SK-N-SH (cell line): ENCODE results near the gene SETD4.

Experiments
- ELF1 ChIP-seq: IDR thresholded peaks from 2 replicates; pipeline ENCODE4 v1.4.0; 2012
- GABPA ChIP-seq: IDR thresholded peaks from 2 replicates; pipeline ENCODE4 v1.4.0; 2012; ENCODE audit warnings: low read depth, mild to moderate bottlenecking
- MXI1 ChIP-seq: IDR thresholded peaks from 2 replicates; pipeline ENCODE4 v1.6.1; 2012; ENCODE audit warnings: mild to moderate bottlenecking, low read depth, low read length, improper control_type of control experiment
- RAD21 ChIP-seq: IDR thresholded peaks from 2 replicates; pipeline ENCODE4 v1.6.1; 2012; ENCODE audit warnings: mild to moderate bottlenecking, low read length
- SIN3A ChIP-seq: IDR thresholded peaks from 2 replicates; pipeline ENCODE4 v1.6.1; 2012; ENCODE audit warnings: low read depth, mild to moderate bottlenecking, low read length, moderate library complexity, borderline replicate concordance
- TCF12 ChIP-seq: IDR thresholded peaks from 2 replicates; pipeline ENCODE4 v1.4.0; 2012
- YY1 ChIP-seq: IDR thresholded peaks from 2 replicates; pipeline ENCODE4 v1.4.0; 2012; ENCODE audit warnings: low read depth, mild to moderate bottlenecking
- TF ChIP-seq, protein P1 (sequence below): IDR thresholded peaks from 2 replicates; pipeline ENCODE4 v1.4.0; 2012; ENCODE audit warnings: low read depth, borderline replicate concordance
- TF ChIP-seq, protein P2 (sequence below): IDR thresholded peaks from 2 replicates; pipeline ENCODE4 v1.6.1; 2012; ENCODE audit warnings: mild to moderate bottlenecking, low read depth, low read length, moderate library complexity
- TF ChIP-seq, protein P3 (sequence below): fragments of 200-600 bp; sonication (generic); IDR thresholded peaks from 2 replicates; pipeline ENCODE4 v1.6.1; 2017; ENCODE audit warnings: antibody characterized with exemption, mild to moderate bottlenecking, moderate library complexity

DNA sequence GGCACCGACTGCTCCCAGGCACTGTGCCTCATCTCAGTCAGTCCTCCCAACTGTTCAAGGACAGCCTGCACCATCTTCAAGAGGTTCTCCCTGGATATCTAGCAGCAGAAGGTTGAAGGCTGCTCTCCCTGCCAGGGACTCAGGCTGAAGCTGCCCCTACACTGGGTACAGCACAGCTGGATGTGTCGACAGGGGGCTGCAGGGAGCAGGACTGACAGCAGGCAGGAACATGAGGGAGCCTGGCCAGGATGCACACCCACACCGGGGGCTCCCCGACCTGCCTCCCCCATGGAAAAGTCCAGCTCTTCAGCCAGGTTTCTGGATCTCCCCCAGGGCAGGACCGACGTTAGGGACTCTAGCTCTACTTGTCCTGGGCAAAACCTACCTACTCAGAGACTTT, 20.5 kb downstream of the SETD4 start:
- TF ChIP-seq, protein P1, sequence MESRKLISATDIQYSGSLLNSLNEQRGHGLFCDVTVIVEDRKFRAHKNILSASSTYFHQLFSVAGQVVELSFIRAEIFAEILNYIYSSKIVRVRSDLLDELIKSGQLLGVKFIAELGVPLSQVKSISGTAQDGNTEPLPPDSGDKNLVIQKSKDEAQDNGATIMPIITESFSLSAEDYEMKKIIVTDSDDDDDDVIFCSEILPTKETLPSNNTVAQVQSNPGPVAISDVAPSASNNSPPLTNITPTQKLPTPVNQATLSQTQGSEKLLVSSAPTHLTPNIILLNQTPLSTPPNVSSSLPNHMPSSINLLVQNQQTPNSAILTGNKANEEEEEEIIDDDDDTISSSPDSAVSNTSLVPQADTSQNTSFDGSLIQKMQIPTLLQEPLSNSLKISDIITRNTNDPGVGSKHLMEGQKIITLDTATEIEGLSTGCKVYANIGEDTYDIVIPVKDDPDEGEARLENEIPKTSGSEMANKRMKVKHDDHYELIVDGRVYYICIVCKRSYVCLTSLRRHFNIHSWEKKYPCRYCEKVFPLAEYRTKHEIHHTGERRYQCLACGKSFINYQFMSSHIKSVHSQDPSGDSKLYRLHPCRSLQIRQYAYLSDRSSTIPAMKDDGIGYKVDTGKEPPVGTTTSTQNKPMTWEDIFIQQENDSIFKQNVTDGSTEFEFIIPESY = no peak
- TF ChIP-seq, protein P2, sequence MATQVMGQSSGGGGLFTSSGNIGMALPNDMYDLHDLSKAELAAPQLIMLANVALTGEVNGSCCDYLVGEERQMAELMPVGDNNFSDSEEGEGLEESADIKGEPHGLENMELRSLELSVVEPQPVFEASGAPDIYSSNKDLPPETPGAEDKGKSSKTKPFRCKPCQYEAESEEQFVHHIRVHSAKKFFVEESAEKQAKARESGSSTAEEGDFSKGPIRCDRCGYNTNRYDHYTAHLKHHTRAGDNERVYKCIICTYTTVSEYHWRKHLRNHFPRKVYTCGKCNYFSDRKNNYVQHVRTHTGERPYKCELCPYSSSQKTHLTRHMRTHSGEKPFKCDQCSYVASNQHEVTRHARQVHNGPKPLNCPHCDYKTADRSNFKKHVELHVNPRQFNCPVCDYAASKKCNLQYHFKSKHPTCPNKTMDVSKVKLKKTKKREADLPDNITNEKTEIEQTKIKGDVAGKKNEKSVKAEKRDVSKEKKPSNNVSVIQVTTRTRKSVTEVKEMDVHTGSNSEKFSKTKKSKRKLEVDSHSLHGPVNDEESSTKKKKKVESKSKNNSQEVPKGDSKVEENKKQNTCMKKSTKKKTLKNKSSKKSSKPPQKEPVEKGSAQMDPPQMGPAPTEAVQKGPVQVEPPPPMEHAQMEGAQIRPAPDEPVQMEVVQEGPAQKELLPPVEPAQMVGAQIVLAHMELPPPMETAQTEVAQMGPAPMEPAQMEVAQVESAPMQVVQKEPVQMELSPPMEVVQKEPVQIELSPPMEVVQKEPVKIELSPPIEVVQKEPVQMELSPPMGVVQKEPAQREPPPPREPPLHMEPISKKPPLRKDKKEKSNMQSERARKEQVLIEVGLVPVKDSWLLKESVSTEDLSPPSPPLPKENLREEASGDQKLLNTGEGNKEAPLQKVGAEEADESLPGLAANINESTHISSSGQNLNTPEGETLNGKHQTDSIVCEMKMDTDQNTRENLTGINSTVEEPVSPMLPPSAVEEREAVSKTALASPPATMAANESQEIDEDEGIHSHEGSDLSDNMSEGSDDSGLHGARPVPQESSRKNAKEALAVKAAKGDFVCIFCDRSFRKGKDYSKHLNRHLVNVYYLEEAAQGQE = no peak
- TF ChIP-seq, protein P3, sequence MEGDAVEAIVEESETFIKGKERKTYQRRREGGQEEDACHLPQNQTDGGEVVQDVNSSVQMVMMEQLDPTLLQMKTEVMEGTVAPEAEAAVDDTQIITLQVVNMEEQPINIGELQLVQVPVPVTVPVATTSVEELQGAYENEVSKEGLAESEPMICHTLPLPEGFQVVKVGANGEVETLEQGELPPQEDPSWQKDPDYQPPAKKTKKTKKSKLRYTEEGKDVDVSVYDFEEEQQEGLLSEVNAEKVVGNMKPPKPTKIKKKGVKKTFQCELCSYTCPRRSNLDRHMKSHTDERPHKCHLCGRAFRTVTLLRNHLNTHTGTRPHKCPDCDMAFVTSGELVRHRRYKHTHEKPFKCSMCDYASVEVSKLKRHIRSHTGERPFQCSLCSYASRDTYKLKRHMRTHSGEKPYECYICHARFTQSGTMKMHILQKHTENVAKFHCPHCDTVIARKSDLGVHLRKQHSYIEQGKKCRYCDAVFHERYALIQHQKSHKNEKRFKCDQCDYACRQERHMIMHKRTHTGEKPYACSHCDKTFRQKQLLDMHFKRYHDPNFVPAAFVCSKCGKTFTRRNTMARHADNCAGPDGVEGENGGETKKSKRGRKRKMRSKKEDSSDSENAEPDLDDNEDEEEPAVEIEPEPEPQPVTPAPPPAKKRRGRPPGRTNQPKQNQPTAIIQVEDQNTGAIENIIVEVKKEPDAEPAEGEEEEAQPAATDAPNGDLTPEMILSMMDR = no peak
- TF ChIP-seq MXI1 (no peak), ELF1 (no peak), YY1 (no peak), GABPA (no peak), TCF12 (no peak), SIN3A (no peak), RAD21 (no peak)
